ENCODE measurements around the gene CALHM5. TPM values are rescaled to one million over a fixed set of nuclear protein-coding genes. Genes with fewer than 3 reads are reported as not detected.
A peak's percentile ranks its signal among the peaks of the same experiment; 100 is the strongest.

Gene CALHM5
- not detected in 2 replicates for total RNA-seq

DNA sequence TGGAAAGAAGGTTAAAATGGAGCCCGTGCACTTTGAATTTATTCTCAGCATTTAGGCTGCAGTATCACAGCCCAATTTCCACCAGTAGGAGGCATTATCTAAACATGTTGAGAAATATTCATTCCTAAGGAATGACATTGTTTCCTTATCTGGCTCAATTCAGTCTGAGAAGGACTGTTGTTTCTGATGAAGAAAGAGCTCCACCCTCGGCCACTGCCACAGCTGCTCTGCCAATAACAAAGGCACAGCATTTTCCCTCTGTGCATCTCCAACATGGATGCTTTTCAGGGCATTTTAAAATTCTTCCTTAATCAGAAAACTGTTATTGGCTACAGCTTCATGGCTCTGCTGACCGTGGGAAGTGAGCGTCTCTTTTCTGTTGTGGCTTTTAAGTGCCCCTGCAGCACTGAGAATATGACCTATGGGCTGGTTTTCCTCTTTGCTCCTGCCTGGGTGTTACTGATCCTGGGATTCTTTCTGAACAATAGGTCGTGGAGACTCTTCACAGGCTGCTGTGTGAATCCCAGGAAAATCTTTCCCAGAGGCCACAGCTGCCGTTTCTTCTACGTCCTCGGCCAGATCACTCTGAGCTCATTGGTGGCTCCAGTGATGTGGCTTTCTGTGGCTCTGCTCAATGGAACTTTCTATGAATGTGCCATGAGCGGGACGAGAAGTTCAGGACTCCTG is at the start of gene CALHM5:
Gene CALHM5, plus strand, starts transcription at position 216 of the 687 bp plus-strand sequence. Its CDS starts 58 bp downstream, at position 274.
- H3K27ac Mint-ChIP-seq, result no peak within 1 kb of the TSS
- DNase-seq, result no peak
- no peak for ATAC-seq (ENCODE audit: low read depth)
- TF ChIP-seq, protein P1, sequence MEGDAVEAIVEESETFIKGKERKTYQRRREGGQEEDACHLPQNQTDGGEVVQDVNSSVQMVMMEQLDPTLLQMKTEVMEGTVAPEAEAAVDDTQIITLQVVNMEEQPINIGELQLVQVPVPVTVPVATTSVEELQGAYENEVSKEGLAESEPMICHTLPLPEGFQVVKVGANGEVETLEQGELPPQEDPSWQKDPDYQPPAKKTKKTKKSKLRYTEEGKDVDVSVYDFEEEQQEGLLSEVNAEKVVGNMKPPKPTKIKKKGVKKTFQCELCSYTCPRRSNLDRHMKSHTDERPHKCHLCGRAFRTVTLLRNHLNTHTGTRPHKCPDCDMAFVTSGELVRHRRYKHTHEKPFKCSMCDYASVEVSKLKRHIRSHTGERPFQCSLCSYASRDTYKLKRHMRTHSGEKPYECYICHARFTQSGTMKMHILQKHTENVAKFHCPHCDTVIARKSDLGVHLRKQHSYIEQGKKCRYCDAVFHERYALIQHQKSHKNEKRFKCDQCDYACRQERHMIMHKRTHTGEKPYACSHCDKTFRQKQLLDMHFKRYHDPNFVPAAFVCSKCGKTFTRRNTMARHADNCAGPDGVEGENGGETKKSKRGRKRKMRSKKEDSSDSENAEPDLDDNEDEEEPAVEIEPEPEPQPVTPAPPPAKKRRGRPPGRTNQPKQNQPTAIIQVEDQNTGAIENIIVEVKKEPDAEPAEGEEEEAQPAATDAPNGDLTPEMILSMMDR (IDR thresholded peaks at IDR 0.05), result no peak
- peaks cover 15% of the 10 kb centered on the region for H3K4me1 Mint-ChIP-seq
- H3K9me3 Mint-ChIP-seq, result peaks cover 10% of the 10 kb centered on the region
- POLR2A ChIA-PET, result interaction anchor here (0.6 to 1.3 kb wide), 2 partner anchors 9 to 232 kb away, joined by 3 to 6 read pairs; partner anchors contain the start of gene TSPYL1
- H3K4me3 Mint-ChIP-seq, result no peak within 1 kb of the TSS
- H3K36me3 Mint-ChIP-seq (ENCODE audit: low read depth), result no peaks in the 10 kb centered on the region
- no peaks in the 10 kb centered on the region for H3K27me3 Mint-ChIP-seq
- intact Hi-C loops (cut with micrococcal nuclease), result no loop called here
- CTCF ChIA-PET, result interaction anchor here (1.8 to 2.2 kb wide), 2 partner anchors 66 to 223 kb away, joined by 5 to 9 read pairs; no protein-coding TSS in a partner anchor

GRCh38 chr6:116461932-116462885 is 49.2 kb upstream of the CALHM5 start:
- Mint-ChIP-seq H3K9me3 (no peaks in the 10 kb centered on the region), H3K4me1 (peaks cover 59% of the 10 kb centered on the region), H3K36me3 (ENCODE audit: low read depth) (no peaks in the 10 kb centered on the region), H3K4me3 (peak overlapping the region; percentile 84), H3K27me3 (no peaks in the 10 kb centered on the region), H3K27ac (peak overlapping the region; percentile 93)
- ChIA-PET POLR2A (interaction anchor here (0.6 to 2.4 kb wide), 7 partner anchors 10 to 183 kb away, joined by 3 to 8 read pairs (median 4); partner anchors contain the start of genes RWDD1 and TSPYL1), CTCF (interaction anchor here (0.7 kb wide), 1 partner anchor 12 kb away, joined by 3 read pairs; no protein-coding TSS in a partner anchor)
- DNase-seq (peak; percentile 68), ATAC-seq (ENCODE audit: low read depth) (peak; percentile 84)
- intact Hi-C loops (cut with micrococcal nuclease), result loop anchor here (1.0 to 10.0 kb wide), 9 partner anchors 11 to 447 kb away; partner anchors contain the start of genes DSE, KPNA5, NT5DC1 and RWDD1
- TF ChIP-seq, protein P1 (IDR thresholded peaks at IDR 0.05), result no peak

GRCh38 chr6:116463301-116463700 is 48.1 kb upstream of the CALHM5 start:
- no peaks in the 10 kb centered on the region for H3K9me3 Mint-ChIP-seq
- H3K27me3 Mint-ChIP-seq, result no peaks in the 10 kb centered on the region
- ATAC-seq (ENCODE audit: low read depth), result no peak
- ChIA-PET POLR2A (interaction anchor here (1.2 to 2.4 kb wide), 3 partner anchors 58 to 184 kb away, joined by 3 to 8 read pairs (median 4); partner anchors contain the start of genes RWDD1 and TSPYL1), CTCF (interaction anchor here (1.1 to 1.6 kb wide), 2 partner anchors 72 to 176 kb away, joined by 3 to 4 read pairs; no protein-coding TSS in a partner anchor)
- TF ChIP-seq, protein P1 (IDR thresholded peaks at IDR 0.05), result no peak
- peaks cover 68% of the 10 kb centered on the region for H3K4me1 Mint-ChIP-seq
- intact Hi-C loops (cut with micrococcal nuclease), result loop anchor here (2.0 to 10.0 kb wide), 7 partner anchors 18 to 448 kb away; partner anchors contain the start of genes KPNA5, NT5DC1 and RWDD1
- peak overlapping the region; percentile 84 for H3K4me3 Mint-ChIP-seq
- DNase-seq, result no peak
- H3K27ac Mint-ChIP-seq, result peak overlapping the region; percentile 84
- H3K36me3 Mint-ChIP-seq (ENCODE audit: low read depth), result no peaks in the 10 kb centered on the region

- Mint-ChIP-seq H3K27me3 (no peaks in the 10 kb centered on the region), H3K36me3 (ENCODE audit: low read depth) (no peaks in the 10 kb centered on the region), H3K4me1 (peaks cover 72% of the 10 kb centered on the region), H3K9me3 (no peaks in the 10 kb centered on the region), H3K4me3 (peak overlapping the region; percentile 63), H3K27ac (peak overlapping the region; percentile 91)
- ChIA-PET POLR2A (interaction anchor here (0.9 to 1.2 kb wide), 2 partner anchors 55 to 185 kb away, joined by 3 to 4 read pairs; partner anchors contain the start of gene TSPYL1), CTCF (interaction anchor here (1.0 to 1.1 kb wide), 2 partner anchors 19 to 20 kb away, joined by 3 read pairs; no protein-coding TSS in a partner anchor)
- intact Hi-C loops (cut with micrococcal nuclease), result loop anchor here (1.0 to 10.0 kb wide), 4 partner anchors 11 to 450 kb away; partner anchors contain the start of gene ZUP1
- TF ChIP-seq, protein P1 (IDR thresholded peaks at IDR 0.05), result no peak
- ATAC-seq (ENCODE audit: low read depth) (peak; percentile 28), DNase-seq (no peak)
Observed at GRCh38 chr6:116465246-116465645, 46.2 kb upstream of the CALHM5 start.

Data from activated B cell treated with CpG ODN at 0.5 μM for 24 hours (primary cell).